Measurements from ENCODE around the gene KCMF1. TPM values are rescaled to one million over a fixed set of nuclear protein-coding genes. Genes with fewer than 3 reads are reported as not detected.

KCMF1 gene
- total RNA-seq, 1 donor from 2014 or later = 64.2 TPM

GRCh38 chr2:85009019-85009618, 38.2 kb downstream of the KCMF1 start:
- H3K27me3 ChIP-seq (ENCODE audit: low read depth) = no peaks in the 10 kb centered on the region
- H3K4me1 ChIP-seq = peaks cover 34% of the 10 kb centered on the region
- H3K9me3 ChIP-seq = no peaks in the 10 kb centered on the region
- ATAC-seq (no peak), DNase-seq (no peak)
- no peak for TF ChIP-seq CTCF (IDR thresholded peaks at IDR 0.05)
- H3K27ac ChIP-seq = no peak overlapping the region
- no peak overlapping the region for H3K4me3 ChIP-seq
- intact Hi-C loops (cut with DNase I) = no loop called here
- H3K36me3 ChIP-seq = peaks cover 10% of the 10 kb centered on the region

GRCh38 chr2:85010404-85010803, 39.4 kb downstream of the KCMF1 start:
- intact Hi-C loops (cut with DNase I) = no loop called here
- Histone ChIP-seq H3K27me3 (ENCODE audit: low read depth) (no peaks in the 10 kb centered on the region), H3K4me3 (no peak overlapping the region), H3K27ac (no peak overlapping the region), H3K9me3 (no peaks in the 10 kb centered on the region), H3K4me1 (peaks cover 46% of the 10 kb centered on the region), H3K36me3 (peaks cover 10% of the 10 kb centered on the region)
- DNase-seq (no peak), ATAC-seq (no peak)
- no peak for TF ChIP-seq CTCF (IDR thresholded peaks at IDR 0.05)

- no peak overlapping the region for H3K27ac ChIP-seq
- ATAC-seq (no peak), DNase-seq (no peak)
- peaks cover 10% of the 10 kb centered on the region for H3K36me3 ChIP-seq
- no peak for TF ChIP-seq CTCF (IDR thresholded peaks at IDR 0.05)
- H3K4me1 ChIP-seq = peaks cover 46% of the 10 kb centered on the region
- no peak overlapping the region for H3K4me3 ChIP-seq
- H3K9me3 ChIP-seq = no peaks in the 10 kb centered on the region
- H3K27me3 ChIP-seq (ENCODE audit: low read depth) = no peaks in the 10 kb centered on the region
- intact Hi-C loops (cut with DNase I) = no loop called here
Observed at GRCh38 chr2:85011098-85011497, 40.1 kb downstream of the KCMF1 start.

- intact Hi-C loops (cut with DNase I) = no loop called here
- Histone ChIP-seq H3K27ac (no peak overlapping the region), H3K27me3 (ENCODE audit: low read depth) (no peaks in the 10 kb centered on the region), H3K36me3 (peaks cover 10% of the 10 kb centered on the region), H3K9me3 (no peaks in the 10 kb centered on the region), H3K4me1 (peaks cover 52% of the 10 kb centered on the region), H3K4me3 (no peak overlapping the region)
- DNase-seq = no peak
- ATAC-seq = no peak
- TF ChIP-seq CTCF (IDR thresholded peaks at IDR 0.05) = no peak
Observed at GRCh38 chr2:85011747-85012146, 40.8 kb downstream of the KCMF1 start.

- Histone ChIP-seq H3K4me1 (peaks cover 56% of the 10 kb centered on the region), H3K4me3 (no peak overlapping the region), H3K27ac (no peak overlapping the region), H3K27me3 (ENCODE audit: low read depth) (no peaks in the 10 kb centered on the region), H3K36me3 (peaks cover 6% of the 10 kb centered on the region), H3K9me3 (no peaks in the 10 kb centered on the region)
- DNase-seq (no peak), ATAC-seq (no peak)
- TF ChIP-seq CTCF (IDR thresholded peaks at IDR 0.05) = no peak
- intact Hi-C loops (cut with DNase I) = no loop called here
Observed at GRCh38 chr2:85012431-85012830, 41.5 kb downstream of the KCMF1 start.
